Measurements from ENCODE around the gene INMT.

INMT gene

GRCh38 chr7:30776971-30777370 lies 25.0 kb downstream of the INMT start:
- no peak for DNase-seq (ENCODE audit: low read depth)

GRCh38 chr7:30778255-30779025 lies 26.5 kb downstream of the INMT start:
- peak; percentile 51 for DNase-seq (ENCODE audit: low read depth)
- H3K4me3 ChIP-seq (ENCODE audit: control insufficient read depth, low read depth, low read length), result no peak overlapping the region
- no peak for TF ChIP-seq CTCF (conservative IDR thresholded peaks at IDR 0.05; ENCODE audit: control insufficient read depth, insufficient read depth, low read depth, low read length)

More at GRCh38 chr7:30776971-30777370, 25.0 kb downstream of the INMT start:
- no peak overlapping the region for H3K4me3 ChIP-seq (ENCODE audit: control insufficient read depth, low read depth, low read length)
- TF ChIP-seq CTCF (conservative IDR thresholded peaks at IDR 0.05; ENCODE audit: control insufficient read depth, insufficient read depth, low read depth, low read length), result no peak

- TF ChIP-seq CTCF (conservative IDR thresholded peaks at IDR 0.05; ENCODE audit: control insufficient read depth, insufficient read depth, low read depth, low read length), result no peak
- no peak overlapping the region for H3K4me3 ChIP-seq (ENCODE audit: control insufficient read depth, low read depth, low read length)
- DNase-seq (ENCODE audit: low read depth), result no peak
Observed at GRCh38 chr7:30779574-30779973, 27.6 kb downstream of the INMT start.

- H3K4me3 ChIP-seq (ENCODE audit: control insufficient read depth, low read depth, low read length), result no peak overlapping the region
- DNase-seq (ENCODE audit: low read depth), result no peak
- no peak for TF ChIP-seq CTCF (conservative IDR thresholded peaks at IDR 0.05; ENCODE audit: control insufficient read depth, insufficient read depth, low read depth, low read length)
Observed at GRCh38 chr7:30780941-30781340, 29.0 kb downstream of the INMT start.

- DNase-seq (ENCODE audit: low read depth), result no peak
- H3K4me3 ChIP-seq (ENCODE audit: control insufficient read depth, low read depth, low read length), result no peak overlapping the region
- no peak for TF ChIP-seq CTCF (conservative IDR thresholded peaks at IDR 0.05; ENCODE audit: control insufficient read depth, insufficient read depth, low read depth, low read length)
Observed at GRCh38 chr7:30782690-30783089, 30.8 kb downstream of the INMT start.

- no peak for TF ChIP-seq CTCF (conservative IDR thresholded peaks at IDR 0.05; ENCODE audit: control insufficient read depth, insufficient read depth, low read depth, low read length)
- H3K4me3 ChIP-seq (ENCODE audit: control insufficient read depth, low read depth, low read length), result no peak overlapping the region
- no peak for DNase-seq (ENCODE audit: low read depth)
Observed at GRCh38 chr7:30785786-30786185, 33.9 kb downstream of the INMT start.

All from fibroblast of mammary gland (primary cell).